Activated naive CD8-positive, alpha-beta T cell treated with anti-CD3 and anti-CD28 coated beads, Interleukin-2, amount 50 U/mL, for 16 hours (primary cell): Measurements from ENCODE around the gene DYNLRB1.

Source experiments
- DNase-seq: peaks from one replicate; pipeline ENCODE4 v3.0.0-alpha.2; 2020; ENCODE audit warnings: low read depth, low spot score

Gene DYNLRB1

GRCh38 chr20:34578521-34578920 is 62.3 kb downstream of the DYNLRB1 start:
- no peak for DNase-seq

GRCh38 chr20:34579191-34579978 is 63.2 kb downstream of the DYNLRB1 start:
- no peak for DNase-seq

- DNase-seq, result no peak
Measured at GRCh38 chr20:34579979-34580940, 64.0 kb downstream of the DYNLRB1 start.

GRCh38 chr20:34581341-34582184 is 65.3 kb downstream of the DYNLRB1 start:
- DNase-seq, result no peak

GRCh38 chr20:34582221-34582620 is 66.0 kb downstream of the DYNLRB1 start:
- no peak for DNase-seq

GRCh38 chr20:34582911-34583310 is 66.7 kb downstream of the DYNLRB1 start:
- DNase-seq, result no peak

- DNase-seq, result no peak
Measured at GRCh38 chr20:34583544-34583943, 67.3 kb downstream of the DYNLRB1 start.

GRCh38 chr20:34585019-34585418 is 68.8 kb downstream of the DYNLRB1 start:
- no peak for DNase-seq

GRCh38 chr20:34586488-34587163 is 70.4 kb downstream of the DYNLRB1 start:
- DNase-seq, result no peak
